SU-DHL-6 (cell line): ENCODE results near the gene MIER2.

Experiments used
- H2AFZ ChIP-seq: fragments of 200-600 bp; sonication (generic); 2 replicates; pipeline ENCODE4 v1.6.1; 2014; ENCODE audit warnings: low read depth, mild to moderate bottlenecking, moderate library complexity, mixed read lengths, antibody characterized with exemption, low read length; ENCODE audit not compliant: severe bottlenecking
- H3F3A ChIP-seq: fragments of 200-600 bp; shearing (Covaris generic); 2 replicates; pipeline ENCODE4 v1.6.0; 2016; ENCODE audit warnings: antibody characterized with exemption, mild to moderate bottlenecking; ENCODE audit not compliant: insufficient read depth
- H3K27ac ChIP-seq: fragments of 200-600 bp; sonication (generic); 2 replicates; pipeline ENCODE4 v1.5.1; 2016; ENCODE audit warnings: low read depth, mild to moderate bottlenecking, low read length, moderate library complexity, mixed read lengths
- H3K27me3 ChIP-seq: fragments of 200-600 bp; sonication (generic), shearing (Covaris generic); 2 replicates; pipeline ENCODE4 v1.6.0; 2014; ENCODE audit warnings: mild to moderate bottlenecking, low read length
- H3K36me3 ChIP-seq: fragments of 200-600 bp; sonication (generic); 2 replicates; pipeline ENCODE4 v1.6.1; 2014; ENCODE audit warnings: mild to moderate bottlenecking, low read length, mixed read lengths
- H3K4me2 ChIP-seq: fragments of 300-600, 200-600 bp; shearing (Covaris generic), sonication (generic); 2 replicates; pipeline ENCODE4 v1.6.0; 2014; ENCODE audit warnings: low read length, low read depth, mild to moderate bottlenecking; ENCODE audit not compliant: poor library complexity, severe bottlenecking
- H3K4me3 ChIP-seq: fragments of 200-600 bp; sonication (generic); 2 replicates; pipeline ENCODE4 v1.5.1; 2014; ENCODE audit warnings: antibody characterized with exemption, low read length, mild to moderate bottlenecking, mixed read lengths; ENCODE audit not compliant: insufficient read depth, poor library complexity, severe bottlenecking
- H3K79me2 ChIP-seq: fragments of 200-600 bp; sonication (generic); 2 replicates; pipeline ENCODE4 v1.6.1; 2014; ENCODE audit warnings: mild to moderate bottlenecking, low read length, moderate library complexity; ENCODE audit not compliant: insufficient read depth
- H3K9ac ChIP-seq: fragments of 200-600 bp; sonication (generic); 2 replicates; pipeline ENCODE4 v1.7.0; 2014; ENCODE audit warnings: mild to moderate bottlenecking, low read length
- H3K9me2 ChIP-seq: fragments of 200-600 bp; sonication (generic); replicated peaks from 2 replicates; pipeline ENCODE4 v1.6.1; 2014; ENCODE audit warnings: low read length; ENCODE audit not compliant: insufficient read depth
- H3K9me3 ChIP-seq: fragments of 200-600 bp; sonication (generic); 2 replicates; pipeline ENCODE4 v1.6.1; 2014; ENCODE audit warnings: low read length, mixed read lengths; ENCODE audit not compliant: insufficient read depth
- H4K20me1 ChIP-seq: fragments of 200-600 bp; sonication (generic); 2 replicates; pipeline ENCODE4 v1.6.1; 2014; ENCODE audit warnings: low read depth, mild to moderate bottlenecking, antibody characterized with exemption, low read length, moderate library complexity, mixed read lengths
- EZH2phosphoT487 ChIP-seq: fragments of 200-600 bp; sonication (generic), shearing (Covaris generic); conservative IDR thresholded peaks from 2 replicates; pipeline ENCODE4 v1.6.1; 2018; ENCODE audit warnings: mild to moderate bottlenecking, antibody characterized with exemption, low read length, moderate library complexity, mixed read lengths
- TF ChIP-seq, protein P1 (sequence below): fragments of 200-600 bp; sonication (generic); IDR thresholded peaks from one replicate; pipeline ENCODE4 v1.5.1; 2017; ENCODE audit warnings: antibody characterized with exemption, mild to moderate bottlenecking, low read length, moderate library complexity; ENCODE audit not compliant: insufficient read depth, poor library complexity, severe bottlenecking

Gene MIER2

DNA sequence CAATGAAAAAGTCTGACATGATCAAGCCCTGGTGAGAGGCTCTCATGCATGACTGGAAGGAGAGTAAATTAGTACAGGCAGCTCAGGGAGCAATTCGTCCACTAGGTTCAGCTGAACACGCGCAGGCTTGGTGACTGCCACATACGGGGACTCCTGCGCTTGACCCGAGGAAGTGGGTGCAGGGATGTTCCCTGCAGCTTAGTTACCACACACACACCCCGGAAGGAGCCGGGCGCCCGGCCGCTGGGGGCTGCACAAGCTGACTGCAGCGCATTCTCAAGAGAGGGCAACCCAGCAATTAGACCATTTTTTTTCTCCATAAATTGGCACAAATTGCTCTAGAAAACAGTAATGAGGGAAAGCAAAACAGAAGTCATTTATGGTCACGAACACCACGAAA, 23.0 kb upstream of the MIER2 start:
- no peaks in the 10 kb centered on the region for H3K9me3 ChIP-seq

DNA sequence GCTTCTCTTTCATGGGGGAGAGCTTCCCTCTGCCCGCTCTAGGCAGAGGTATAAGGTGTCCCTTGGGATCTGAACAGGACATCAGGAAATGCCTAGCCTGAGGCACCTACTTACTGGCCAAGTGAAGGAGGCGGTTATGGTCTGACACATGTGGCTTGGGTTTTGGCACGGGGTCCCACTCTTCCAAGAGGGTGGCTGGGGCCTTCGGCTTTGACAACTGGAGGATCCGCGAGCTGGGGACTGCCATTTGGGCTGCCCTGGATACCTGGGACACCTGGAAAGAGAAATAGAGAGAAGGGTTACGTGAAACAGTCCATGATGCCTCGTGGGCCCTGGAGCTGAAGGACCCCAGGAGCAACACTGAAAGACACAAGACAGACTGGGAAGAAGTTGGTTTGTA, 22.4 kb upstream of the MIER2 start:
- H3K4me2 ChIP-seq: no peak overlapping the region
- H4K20me1 ChIP-seq: no peaks in the 10 kb centered on the region
- no peaks in the 10 kb centered on the region for H3K9me2 ChIP-seq
- no peak overlapping the region for H2AFZ ChIP-seq
- H3F3A ChIP-seq: no peaks in the 10 kb centered on the region
- H3K9me3 ChIP-seq: no peaks in the 10 kb centered on the region
- no peaks in the 10 kb centered on the region for H3K79me2 ChIP-seq
- no peak overlapping the region for H3K27ac ChIP-seq
- H3K27me3 ChIP-seq: no peaks in the 10 kb centered on the region
- H3K36me3 ChIP-seq: no peaks in the 10 kb centered on the region
- no peak for TF ChIP-seq EZH2phosphoT487
- TF ChIP-seq, protein P1, sequence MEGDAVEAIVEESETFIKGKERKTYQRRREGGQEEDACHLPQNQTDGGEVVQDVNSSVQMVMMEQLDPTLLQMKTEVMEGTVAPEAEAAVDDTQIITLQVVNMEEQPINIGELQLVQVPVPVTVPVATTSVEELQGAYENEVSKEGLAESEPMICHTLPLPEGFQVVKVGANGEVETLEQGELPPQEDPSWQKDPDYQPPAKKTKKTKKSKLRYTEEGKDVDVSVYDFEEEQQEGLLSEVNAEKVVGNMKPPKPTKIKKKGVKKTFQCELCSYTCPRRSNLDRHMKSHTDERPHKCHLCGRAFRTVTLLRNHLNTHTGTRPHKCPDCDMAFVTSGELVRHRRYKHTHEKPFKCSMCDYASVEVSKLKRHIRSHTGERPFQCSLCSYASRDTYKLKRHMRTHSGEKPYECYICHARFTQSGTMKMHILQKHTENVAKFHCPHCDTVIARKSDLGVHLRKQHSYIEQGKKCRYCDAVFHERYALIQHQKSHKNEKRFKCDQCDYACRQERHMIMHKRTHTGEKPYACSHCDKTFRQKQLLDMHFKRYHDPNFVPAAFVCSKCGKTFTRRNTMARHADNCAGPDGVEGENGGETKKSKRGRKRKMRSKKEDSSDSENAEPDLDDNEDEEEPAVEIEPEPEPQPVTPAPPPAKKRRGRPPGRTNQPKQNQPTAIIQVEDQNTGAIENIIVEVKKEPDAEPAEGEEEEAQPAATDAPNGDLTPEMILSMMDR: no peak
- H3K4me3 ChIP-seq: no peak overlapping the region
- H3K9ac ChIP-seq: no peak overlapping the region

More for the DNA sequence above, 23.0 kb upstream of the MIER2 start:
- no peak overlapping the region for H3K27ac ChIP-seq
- H3K36me3 ChIP-seq: no peaks in the 10 kb centered on the region
- H3F3A ChIP-seq: no peaks in the 10 kb centered on the region
- no peaks in the 10 kb centered on the region for H3K27me3 ChIP-seq
- H4K20me1 ChIP-seq: no peaks in the 10 kb centered on the region
- no peaks in the 10 kb centered on the region for H3K9me2 ChIP-seq
- no peak overlapping the region for H3K4me2 ChIP-seq
- TF ChIP-seq, protein P1: no peak
- TF ChIP-seq EZH2phosphoT487: no peak
- H3K9ac ChIP-seq: no peak overlapping the region
- no peak overlapping the region for H2AFZ ChIP-seq
- H3K4me3 ChIP-seq: no peak overlapping the region
- H3K79me2 ChIP-seq: no peaks in the 10 kb centered on the region

DNA sequence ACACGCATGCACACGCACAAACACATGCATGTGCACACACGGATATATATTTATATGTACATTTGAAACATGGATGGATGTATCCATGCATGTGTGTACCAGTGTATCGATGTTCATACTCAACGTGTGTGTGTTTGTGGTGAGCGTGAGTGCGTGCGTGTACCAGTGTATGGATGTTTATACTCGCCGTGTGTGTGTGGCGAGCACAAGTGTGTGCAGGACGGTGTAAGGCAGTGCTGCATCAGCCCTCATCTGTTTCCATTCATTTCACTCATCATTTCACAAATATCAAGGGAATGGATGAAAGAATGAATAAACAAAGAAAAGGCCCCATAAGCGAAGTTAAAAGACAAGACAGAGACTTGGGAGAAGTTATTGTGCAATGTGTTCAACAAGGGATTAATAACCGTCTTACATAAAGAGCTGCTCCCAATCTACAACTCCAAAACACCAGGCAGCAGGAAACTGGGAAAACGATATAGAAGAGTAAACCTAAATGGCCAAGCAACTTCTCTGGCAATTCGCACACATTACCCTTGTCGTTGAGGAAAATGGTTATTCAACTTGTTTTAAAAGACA, 21.7 kb upstream of the MIER2 start:
- Histone ChIP-seq H3F3A (no peaks in the 10 kb centered on the region), H3K9me3 (no peaks in the 10 kb centered on the region), H4K20me1 (no peaks in the 10 kb centered on the region), H3K4me3 (no peak overlapping the region), H2AFZ (no peak overlapping the region), H3K36me3 (no peaks in the 10 kb centered on the region), H3K9ac (no peak overlapping the region), H3K79me2 (no peaks in the 10 kb centered on the region), H3K27me3 (no peaks in the 10 kb centered on the region), H3K27ac (no peak overlapping the region), H3K9me2 (no peaks in the 10 kb centered on the region), H3K4me2 (no peak overlapping the region)
- no peak for TF ChIP-seq EZH2phosphoT487
- TF ChIP-seq, protein P1: no peak
